Right cardiac atrium (tissue), 5 donors: ENCODE results near the gene ELMOD3. TPM values are rescaled to one million over a fixed set of nuclear protein-coding genes. Genes with fewer than 3 reads are reported as not detected.
"Not testable (repeated sequence)": the region's sequence is repeated elsewhere in the genome, so short reads cannot be mapped to it uniquely, and the experiment has no call there.

Experiments
- ATAC-seq, 2 donors: fragments of 200-7000 bp; cut with Tn5 transposase; one replicate each; pipeline versions ENCODE4 v1.8.0 to v1.9.1; 2020; ENCODE audit warnings: moderate library complexity in 2 of 2, mild to moderate bottlenecking in 1 of 2
- DNase-seq, 3 donors: peaks; one replicate each; pipeline ENCODE4 v3.0.0-alpha.2; 2020
- H3K27ac ChIP-seq: one replicate; pipeline ENCODE4 v1.5.1; 2013; ENCODE audit warnings: mild to moderate bottlenecking, low read length, control low read depth, moderate library complexity
- H3K27me3 ChIP-seq: one replicate; pipeline ENCODE4 v1.6.1; 2013; ENCODE audit not compliant: control insufficient read depth, insufficient read depth
- H3K4me1 ChIP-seq: one replicate; pipeline ENCODE4 v1.6.1; 2013; ENCODE audit warnings: low read length; ENCODE audit not compliant: control insufficient read depth, insufficient read depth
- H3K4me3 ChIP-seq: one replicate; pipeline ENCODE4 v1.5.1; 2013; ENCODE audit warnings: low read length, control low read depth
- H3K9me3 ChIP-seq: one replicate; pipeline ENCODE4 v1.6.1; 2013; ENCODE audit warnings: low read length; ENCODE audit not compliant: control insufficient read depth
- WGBS: extraction: QIAGEN DNeasy Blood & Tissue Kit; methylation state at CpG from one replicate; pipeline ENCODE4 v1.1.7; 2013; 5-methylcytosine and 5-hydroxymethylcytosine counted together
- intact Hi-C, 4 donors: fragments of 100-400 bp; cut with DNase I; formaldehyde crosslinking; loops; one replicate each; pipeline versions ENCODE4 v1.11.0 to v1.14.0; 2022 to 2023
- long read RNA-seq, 4 donors: library from polyadenylated mRNA; unstranded; transcript quantifications; one replicate each; pipeline ENCODE4 v2.0.0, GENCODE V29; 2020 to 2021
- polyA plus RNA-seq: library from polyadenylated mRNA; stranded (reverse); fragments of 200-250 nt; gene quantifications from one replicate; pipeline ENCODE4 v1.2.3, GENCODE V29; 2013
- total RNA-seq, 4 donors: library from RNA; stranded (reverse); fragmentation: NEBNext Ultra II Directional; extraction: Animal tissue kit (Norgen Biotek cat#: 25700); gene quantifications; one replicate each; pipeline ENCODE4 v1.2.1, GENCODE V29; 2021
- donor health status: healthy with polysubstance abuse.
- donor health status: DM: no; HTN: yes; CAD: no.
- donor health status: DM: no; HTN: no; CAD: no.
- donor health status: DM: no; HTN: yes; CAD: no; lungs with severe emphysema.
- donor health status: DM: yes; HTN: yes; CAD: no.

ELMOD3 gene
- total RNA-seq (10 to 100 TPM; 11.5 to 16.1 (median 13.0) TPM), polyA plus RNA-seq (10.7 TPM)
- long read RNA-seq, donor 1, partial matches to known transcripts: 4 of 31 reads
- long read RNA-seq, donor 1, other reads (novel, unspliced or antisense): 21 of 31 reads
- long read RNA-seq, donor 2, partial matches to known transcripts: 4 of 22 reads
- long read RNA-seq, donor 2, other reads (novel, unspliced or antisense): 11 of 22 reads
- long read RNA-seq, donor 3, transcript ELMOD3-203 (14 exons, 2,413 nt): minor isoform, 10 of 78 reads
- long read RNA-seq, donor 3, transcript ELMOD3-202 (13 exons, 2,332 nt): major isoform, 15 of 78 reads
- long read RNA-seq, donor 3, partial matches to known transcripts: 16 of 78 reads
- long read RNA-seq, donor 3, other reads (novel, unspliced or antisense): 36 of 78 reads
- long read RNA-seq, donor 4, partial matches to known transcripts: 1 of 16 reads
- long read RNA-seq, donor 4, other reads (novel, unspliced or antisense): 10 of 16 reads

- Histone ChIP-seq H3K4me3 (peak within 1 kb of the TSS; percentile 89), H3K27me3 (no peaks in the 10 kb centered on the region), H3K4me1 (peaks cover 6% of the 10 kb centered on the region), H3K9me3 (no peaks in the 10 kb centered on the region), H3K27ac (peak within 1 kb of the TSS; percentile 91)
- WGBS: under 1% methylated on average over 42 of the region's 42 CpGs
- intact Hi-C loops: no loop called here
- ATAC-seq (peak; percentile 97 to 98), DNase-seq (peak; percentile 97 to 98 (median 97))
These were observed at the start of gene ELMOD3, which contains the start of gene RETSAT for GRCh38 chr2:85354286-85355072. TSS of gene ELMOD3 (plus strand) at chr2:85354769. CDS start at chr2:85357199, 2,430 bp downstream. TSS of gene RETSAT (minus strand) at chr2:85354528. CDS start at chr2:85354507, 21 bp downstream.

- Histone ChIP-seq H3K4me1 (no peaks in the 10 kb centered on the region), H3K27ac (no peak overlapping the region), H3K4me3 (no peak overlapping the region), H3K9me3 (no peaks in the 10 kb centered on the region), H3K27me3 (no peaks in the 10 kb centered on the region)
- DNase-seq: no peak
- WGBS: 79% methylated on average over 9 of the region's 9 CpGs
- ATAC-seq: no peak
- intact Hi-C loops: loop anchor here in 1 of 4 donors (5.0 kb wide), 1 partner anchor 240 kb away; no protein-coding TSS in a partner anchor
These were observed 47.1 kb upstream of the ELMOD3 start for GRCh38 chr2:85307527-85307897.

GRCh38 chr2:85308201-85308600 lies 46.4 kb upstream of the ELMOD3 start:
- Histone ChIP-seq H3K27me3 (no peaks in the 10 kb centered on the region), H3K27ac (no peak overlapping the region), H3K4me1 (no peaks in the 10 kb centered on the region), H3K4me3 (no peak overlapping the region), H3K9me3 (no peaks in the 10 kb centered on the region)
- no peak for DNase-seq
- ATAC-seq: no peak
- intact Hi-C loops: loop anchor here in 1 of 4 donors (5.0 kb wide), 1 partner anchor 241 kb away; no protein-coding TSS in a partner anchor
- WGBS: 77% methylated on average over 6 of the region's 6 CpGs

GRCh38 chr2:85308896-85309555 lies 45.5 kb upstream of the ELMOD3 start:
- WGBS: 32% methylated on average over 15 of the region's 15 CpGs
- no peaks in the 10 kb centered on the region for H3K9me3 ChIP-seq
- intact Hi-C loops: loop anchor here in 1 of 4 donors (5.0 kb wide), 1 partner anchor 242 kb away; no protein-coding TSS in a partner anchor
- H3K4me1 ChIP-seq: no peaks in the 10 kb centered on the region
- ATAC-seq: peak; percentile 70 to 73
- H3K4me3 ChIP-seq: no peak overlapping the region
- no peaks in the 10 kb centered on the region for H3K27me3 ChIP-seq
- H3K27ac ChIP-seq: no peak overlapping the region
- peak; percentile 73 to 90 (median 90) for DNase-seq

- H3K27ac ChIP-seq: no peak overlapping the region
- 64% methylated on average over 19 of the region's 19 CpGs for WGBS
- intact Hi-C loops: loop anchor here in 1 of 4 donors (5.0 kb wide), 1 partner anchor 243 kb away; no protein-coding TSS in a partner anchor
These were observed 44.8 kb upstream of the ELMOD3 start for GRCh38 chr2:85309699-85310321.

GRCh38 chr2:85310330-85310729 lies 44.2 kb upstream of the ELMOD3 start:
- no peaks in the 10 kb centered on the region for H3K27me3 ChIP-seq
- DNase-seq: no peak
- no peak overlapping the region for H3K27ac ChIP-seq
- ATAC-seq: no peak
- H3K4me1 ChIP-seq: no peaks in the 10 kb centered on the region
- no peak overlapping the region for H3K4me3 ChIP-seq
- intact Hi-C loops: no loop called here
- H3K9me3 ChIP-seq: no peaks in the 10 kb centered on the region
- 71% methylated on average over 3 of the region's 3 CpGs for WGBS

More at GRCh38 chr2:85309699-85310321, 44.8 kb upstream of the ELMOD3 start:
- DNase-seq: peak in 1 of 3 donors; percentile 62
- H3K9me3 ChIP-seq: no peaks in the 10 kb centered on the region
- H3K4me3 ChIP-seq: no peak overlapping the region
- H3K27me3 ChIP-seq: no peaks in the 10 kb centered on the region
- no peaks in the 10 kb centered on the region for H3K4me1 ChIP-seq
- no peak for ATAC-seq

- Histone ChIP-seq H3K4me3 (no peak overlapping the region), H3K9me3 (no peaks in the 10 kb centered on the region), H3K27me3 (no peaks in the 10 kb centered on the region), H3K4me1 (no peaks in the 10 kb centered on the region), H3K27ac (no peak overlapping the region)
- DNase-seq: no peak
- no peak for ATAC-seq
- 83% methylated on average over 7 of the region's 7 CpGs for WGBS
- intact Hi-C loops: no loop called here
These were observed 42.2 kb upstream of the ELMOD3 start for GRCh38 chr2:85312404-85312803.

GRCh38 chr2:85314884-85315242 lies 39.7 kb upstream of the ELMOD3 start:
- Histone ChIP-seq H3K27me3 (no peaks in the 10 kb centered on the region), H3K4me3 (no peak overlapping the region), H3K27ac (no peak overlapping the region), H3K4me1 (no peaks in the 10 kb centered on the region), H3K9me3 (no peaks in the 10 kb centered on the region)
- intact Hi-C loops: no loop called here
- no peak for ATAC-seq
- no peak for DNase-seq
- WGBS: 79% methylated on average over 10 of the region's 10 CpGs

- H3K27me3 ChIP-seq, H3K4me1 ChIP-seq, DNase-seq, intact Hi-C loops, H3K4me3 ChIP-seq, H3K27ac ChIP-seq, H3K9me3 ChIP-seq: not testable (repeated sequence)
- WGBS: 81% methylated on average over 5 of the region's 5 CpGs
- peak; percentile 6 to 20 for ATAC-seq
These were observed 38.6 kb upstream of the ELMOD3 start for GRCh38 chr2:85315921-85316320.
